Measurements from ENCODE around the gene TRIAP1. TPM values are rescaled to one million over a fixed set of nuclear protein-coding genes. Genes with fewer than 3 reads are reported as not detected.
"Not testable (repeated sequence)": the region's sequence is repeated elsewhere in the genome, so short reads cannot be mapped to it uniquely, and the experiment has no call there.

The TRIAP1 gene
- total and polyA plus RNA-seq, 9 donors: 8.1 to 18.5 (median 13.4) TPM

DNA sequence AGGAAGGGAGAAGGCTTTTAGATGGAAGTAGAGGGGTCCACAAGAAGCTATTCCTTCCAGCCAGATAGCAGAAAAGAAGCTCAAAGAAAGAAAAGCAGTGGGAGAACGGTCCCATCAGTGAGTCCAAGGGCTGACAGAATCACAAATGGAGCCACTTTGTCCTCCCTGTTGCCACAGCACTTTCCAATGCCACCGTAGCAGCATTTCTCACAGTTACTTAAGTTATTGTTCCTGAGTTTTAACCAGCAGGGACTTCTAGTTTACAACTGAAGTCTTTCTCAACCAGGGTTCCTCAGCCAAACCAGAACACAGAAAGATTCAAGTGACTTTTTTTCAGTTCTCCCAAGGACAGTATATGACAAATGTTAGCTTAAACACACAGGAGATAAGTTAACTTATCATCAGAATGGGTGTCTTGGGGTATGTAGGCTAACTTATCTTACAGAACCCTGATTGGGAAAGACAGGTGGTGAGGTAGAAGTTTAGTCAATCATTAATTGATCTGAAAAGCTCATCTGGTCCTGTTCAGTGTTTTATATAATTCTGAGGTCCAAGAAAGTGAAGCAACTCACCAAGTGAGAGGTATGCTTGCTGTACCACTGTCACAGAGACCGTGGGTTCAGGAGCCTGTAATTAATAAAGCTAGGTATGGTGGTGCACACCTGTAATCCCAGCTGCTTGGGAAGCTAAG lies 7.0 kb upstream of the TRIAP1 start:
- H3K27ac ChIP-seq: no peak overlapping the region
- H3K36me3 ChIP-seq: no peaks in the 10 kb centered on the region
- H3K27me3 ChIP-seq: no peaks in the 10 kb centered on the region
- DNase-seq: no peak
- H3K9me3 ChIP-seq: no peaks in the 10 kb centered on the region
- intact Hi-C loops (cut with DNase I): no loop called here
- TF ChIP-seq, protein P1, sequence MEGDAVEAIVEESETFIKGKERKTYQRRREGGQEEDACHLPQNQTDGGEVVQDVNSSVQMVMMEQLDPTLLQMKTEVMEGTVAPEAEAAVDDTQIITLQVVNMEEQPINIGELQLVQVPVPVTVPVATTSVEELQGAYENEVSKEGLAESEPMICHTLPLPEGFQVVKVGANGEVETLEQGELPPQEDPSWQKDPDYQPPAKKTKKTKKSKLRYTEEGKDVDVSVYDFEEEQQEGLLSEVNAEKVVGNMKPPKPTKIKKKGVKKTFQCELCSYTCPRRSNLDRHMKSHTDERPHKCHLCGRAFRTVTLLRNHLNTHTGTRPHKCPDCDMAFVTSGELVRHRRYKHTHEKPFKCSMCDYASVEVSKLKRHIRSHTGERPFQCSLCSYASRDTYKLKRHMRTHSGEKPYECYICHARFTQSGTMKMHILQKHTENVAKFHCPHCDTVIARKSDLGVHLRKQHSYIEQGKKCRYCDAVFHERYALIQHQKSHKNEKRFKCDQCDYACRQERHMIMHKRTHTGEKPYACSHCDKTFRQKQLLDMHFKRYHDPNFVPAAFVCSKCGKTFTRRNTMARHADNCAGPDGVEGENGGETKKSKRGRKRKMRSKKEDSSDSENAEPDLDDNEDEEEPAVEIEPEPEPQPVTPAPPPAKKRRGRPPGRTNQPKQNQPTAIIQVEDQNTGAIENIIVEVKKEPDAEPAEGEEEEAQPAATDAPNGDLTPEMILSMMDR (IDR thresholded peaks at IDR 0.05): no peak
- no peak for TF ChIP-seq POLR2A (IDR thresholded peaks at IDR 0.05)
- no peak for TF ChIP-seq EP300 (IDR thresholded peaks at IDR 0.05)
- H3K4me3 ChIP-seq: no peak overlapping the region
- H3K4me1 ChIP-seq (ENCODE audit: insufficient read depth): no peaks in the 10 kb centered on the region
- WGBS, 3 donors: 89 to 93% (median 90%) methylated on average over 3 of the region's 3 CpGs

GRCh38 chr12:120452524-120452923 lies 6.3 kb upstream of the TRIAP1 start:
- 76 to 83% (median 82%) methylated on average over 5 of the region's 5 CpGs for WGBS, 3 donors
- H3K27me3 ChIP-seq; H3K9me3 ChIP-seq; intact Hi-C loops (cut with DNase I); H3K27ac ChIP-seq; H3K4me1 ChIP-seq (ENCODE audit: insufficient read depth); H3K4me3 ChIP-seq; DNase-seq; H3K36me3 ChIP-seq: not testable (repeated sequence)

DNA sequence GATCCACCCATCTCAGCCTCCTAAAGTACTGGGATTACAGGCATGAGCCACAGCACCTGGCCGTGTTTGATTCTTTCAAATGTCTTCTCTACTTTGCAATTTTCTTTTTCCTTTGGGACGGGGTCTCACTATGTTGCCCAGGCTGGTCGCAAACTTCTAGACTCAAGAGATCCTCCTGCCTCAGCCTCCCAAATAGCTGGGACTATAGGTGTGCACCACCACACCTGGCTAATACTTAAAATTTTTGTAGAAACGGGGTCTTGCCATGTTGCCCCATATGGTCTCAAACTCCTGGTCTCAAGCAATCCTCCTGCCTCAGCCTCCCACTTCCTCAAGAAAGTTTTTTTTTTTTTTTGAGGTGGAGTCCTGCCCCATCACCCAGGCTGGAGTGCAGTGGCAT lies 1.8 kb upstream of the TRIAP1 start:
- Histone ChIP-seq H3K36me3 (no peaks in the 10 kb centered on the region), H3K27ac (no peak overlapping the region), H3K4me3 (no peak overlapping the region), H3K9me3 (no peaks in the 10 kb centered on the region), H3K27me3 (no peaks in the 10 kb centered on the region), H3K4me1 (ENCODE audit: insufficient read depth) (peaks cover 4% of the 10 kb centered on the region)
- intact Hi-C loops (cut with DNase I): no loop called here
- DNase-seq: no peak
- WGBS, 3 donors: 87 to 93% (median 91%) methylated on average over 4 of the region's 4 CpGs
- TF ChIP-seq, protein P1 (IDR thresholded peaks at IDR 0.05): no peak
- TF ChIP-seq EP300 (IDR thresholded peaks at IDR 0.05): no peak
- no peak for TF ChIP-seq POLR2A (IDR thresholded peaks at IDR 0.05)

DNA sequence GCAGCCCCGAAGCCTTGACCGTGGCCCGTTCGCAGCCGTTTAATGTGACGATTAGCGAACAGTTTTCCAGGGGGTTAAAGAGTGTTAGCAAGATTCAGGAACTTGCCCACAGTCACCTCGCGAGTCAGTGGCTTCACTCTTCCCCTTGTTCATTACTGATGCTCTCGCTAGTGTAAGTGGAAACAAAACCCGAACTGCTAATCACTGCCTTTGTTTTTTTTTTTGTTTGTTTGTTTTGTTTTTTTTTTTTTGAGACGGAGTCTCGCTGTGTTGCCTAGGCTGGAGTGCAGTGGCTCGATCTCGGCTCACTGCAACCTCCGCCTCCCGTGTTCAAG lies 627 bp upstream of the TRIAP1 start:
- H3K9me3 ChIP-seq; H3K36me3 ChIP-seq; intact Hi-C loops (cut with DNase I); H3K27me3 ChIP-seq; DNase-seq; H3K4me1 ChIP-seq (ENCODE audit: insufficient read depth): not testable (repeated sequence)
- Histone ChIP-seq H3K27ac (peak overlapping the region; percentile 56 to 63), H3K4me3 (peak overlapping the region; percentile 82)
- WGBS, 3 donors: 3 to 7% (median 5%) methylated on average over 17 of the region's 17 CpGs

GRCh38 chr12:120444676-120445075 lies 1.5 kb downstream of the TRIAP1 start:
- no peak overlapping the region for H3K4me3 ChIP-seq
- no peak for TF ChIP-seq POLR2A (IDR thresholded peaks at IDR 0.05)
- TF ChIP-seq EP300 (IDR thresholded peaks at IDR 0.05): no peak
- TF ChIP-seq, protein P1 (IDR thresholded peaks at IDR 0.05): no peak
- WGBS, 3 donors: 74 to 85% (median 81%) methylated on average over 2 of the region's 2 CpGs
- intact Hi-C loops (cut with DNase I): no loop called here
- no peaks in the 10 kb centered on the region for H3K9me3 ChIP-seq
- no peak overlapping the region for H3K27ac ChIP-seq
- no peaks in the 10 kb centered on the region for H3K27me3 ChIP-seq
- DNase-seq: no peak
- no peaks in the 10 kb centered on the region for H3K36me3 ChIP-seq
- H3K4me1 ChIP-seq (ENCODE audit: insufficient read depth): peaks cover 4% of the 10 kb centered on the region
